H9 (cell line): ENCODE results near the gene TBC1D13. TPM values are rescaled to one million over a fixed set of nuclear protein-coding genes. Genes with fewer than 3 reads are reported as not detected.

Experiments used
- DNase-seq: peaks from one replicate; pipeline ENCODE4 v3.0.0-alpha.2; 2017
- H2AFZ ChIP-seq: one replicate; pipeline ENCODE4 v1.6.1; 2013; ENCODE audit warnings: mild to moderate bottlenecking, low read length, control low read depth, moderate library complexity
- H2AK5ac ChIP-seq: 2 replicates; pipeline ENCODE4 v1.6.1; 2013; ENCODE audit warnings: low read length, control low read depth, mixed read lengths; ENCODE audit not compliant: insufficient read length
- H2BK120ac ChIP-seq: one replicate; pipeline ENCODE4 v1.6.1; 2013; ENCODE audit warnings: low read depth, mild to moderate bottlenecking, low read length, control low read depth, inconsistent platforms; ENCODE audit not compliant: poor library complexity, severe bottlenecking
- H2BK12ac ChIP-seq: 2 replicates; pipeline ENCODE4 v1.6.1; 2013; ENCODE audit warnings: low read length, control low read depth, mixed read lengths, low read depth; ENCODE audit not compliant: insufficient read length
- H2BK15ac ChIP-seq: 2 replicates; pipeline ENCODE4 v1.6.1; 2013; ENCODE audit warnings: low read depth, low read length, control low read depth
- H2BK20ac ChIP-seq: one replicate; pipeline ENCODE4 v1.6.1; 2013; ENCODE audit warnings: low read depth, mild to moderate bottlenecking, low read length, control low read depth, inconsistent platforms; ENCODE audit not compliant: poor library complexity, severe bottlenecking
- H2BK5ac ChIP-seq: 2 replicates; pipeline ENCODE4 v1.6.1; 2013; ENCODE audit warnings: low read length, control low read depth, mixed read lengths; ENCODE audit not compliant: insufficient read length
- H3K14ac ChIP-seq: 2 replicates; pipeline ENCODE4 v1.6.1; 2013; ENCODE audit warnings: low read length, control low read depth; ENCODE audit not compliant: insufficient read depth
- H3K18ac ChIP-seq: 2 replicates; pipeline ENCODE4 v1.6.1; 2013; ENCODE audit warnings: low read depth, mild to moderate bottlenecking, mixed read lengths, low read length, control low read depth; ENCODE audit not compliant: insufficient read length
- H3K23ac ChIP-seq: 2 replicates; pipeline ENCODE4 v1.6.1; 2013; ENCODE audit warnings: low read length, control low read depth, mixed read lengths, low read depth; ENCODE audit not compliant: insufficient read length
- H3K23me2 ChIP-seq: 2 replicates; pipeline ENCODE4 v1.6.1; 2013; ENCODE audit warnings: low read depth, mild to moderate bottlenecking, mixed read lengths, low read length, control low read depth; ENCODE audit not compliant: insufficient read length, poor library complexity, severe bottlenecking
- H3K27ac ChIP-seq: 2 replicates; pipeline ENCODE4 v1.5.1; 2013; ENCODE audit warnings: low read length, control low read depth, mixed read lengths, low read depth; ENCODE audit not compliant: insufficient read length
- H3K27me3 ChIP-seq: 2 replicates; pipeline ENCODE4 v1.6.1; 2013; ENCODE audit warnings: low read length, control low read depth, inconsistent platforms; ENCODE audit not compliant: insufficient read depth
- H3K4ac ChIP-seq: 2 replicates; pipeline ENCODE4 v1.6.1; 2013; ENCODE audit warnings: low read depth, mild to moderate bottlenecking, control low read depth, inconsistent platforms, low read length, moderate library complexity
- H3K4me1 ChIP-seq: 2 replicates; pipeline ENCODE4 v1.6.1; 2013; ENCODE audit warnings: low read length, control low read depth, inconsistent platforms; ENCODE audit not compliant: insufficient read depth
- H3K4me2 ChIP-seq: 2 replicates; pipeline ENCODE4 v1.6.1; 2013; ENCODE audit warnings: low read length, control low read depth, mixed read lengths; ENCODE audit not compliant: insufficient read length, insufficient read depth
- H3K56ac ChIP-seq: 2 replicates; pipeline ENCODE4 v1.6.1; 2013; ENCODE audit warnings: low read depth, mild to moderate bottlenecking, mixed read lengths, low read length, control low read depth; ENCODE audit not compliant: insufficient read length
- H3K79me1 ChIP-seq: 2 replicates; pipeline ENCODE4 v1.6.1; 2013; ENCODE audit warnings: low read depth, mild to moderate bottlenecking, moderate library complexity, low read length, control low read depth, inconsistent platforms; ENCODE audit not compliant: insufficient read depth, poor library complexity, severe bottlenecking
- H3K79me2 ChIP-seq: 2 replicates; pipeline ENCODE4 v1.6.1; 2013; ENCODE audit warnings: low read length, control low read depth, inconsistent platforms; ENCODE audit not compliant: insufficient read depth
- H3K9ac ChIP-seq: 2 replicates; pipeline ENCODE4 v1.6.1; 2013; ENCODE audit warnings: low read length, control low read depth, mixed read lengths; ENCODE audit not compliant: insufficient read length; ENCODE audit errors: extremely low read depth
- H3K9me3 ChIP-seq: one replicate; pipeline ENCODE4 v1.6.1; 2013; ENCODE audit warnings: low read depth, low read length, inconsistent platforms; ENCODE audit not compliant: control insufficient read depth
- H3T11ph ChIP-seq: one replicate; pipeline ENCODE4 v1.6.1; 2013; ENCODE audit warnings: mild to moderate bottlenecking, low read length, control low read depth, inconsistent platforms
- H4K20me1 ChIP-seq: one replicate; pipeline ENCODE4 v1.6.1; 2013; ENCODE audit not compliant: control insufficient read depth, insufficient read length, insufficient read depth
- H4K5ac ChIP-seq: 2 replicates; pipeline ENCODE4 v1.6.1; 2013; ENCODE audit warnings: low read depth, mild to moderate bottlenecking, mixed read lengths, low read length, control low read depth; ENCODE audit not compliant: insufficient read length
- H4K8ac ChIP-seq: replicated peaks from 2 replicates; pipeline ENCODE4 v1.6.1; 2013; ENCODE audit warnings: low read length, control low read depth, mixed read lengths, low read depth; ENCODE audit not compliant: insufficient read length
- H4K91ac ChIP-seq: 2 replicates; pipeline ENCODE4 v1.6.1; 2013; ENCODE audit warnings: low read depth, mild to moderate bottlenecking, moderate library complexity, mixed read lengths, low read length, control low read depth; ENCODE audit not compliant: insufficient read length
- H3K27ac Mint-ChIP-seq, 3 experiments: 2 replicates in 2 of 3; 3 replicates in 1 of 3; pipeline ENCODE4 v1.8.0; 2020 to 2021; ENCODE audit warnings: mixed read lengths in 3 of 3, mild to moderate bottlenecking in 1 of 3, moderate library complexity in 1 of 3
- H3K27me3 Mint-ChIP-seq: 2 replicates; pipeline ENCODE4 v1.8.0; 2021; ENCODE audit warnings: low read depth, mild to moderate bottlenecking, moderate library complexity, mixed read lengths
- H3K36me3 Mint-ChIP-seq, 3 experiments: 2 replicates in 2 of 3; 3 replicates in 1 of 3; pipeline ENCODE4 v1.8.0; 2020 to 2021; ENCODE audit warnings: low read depth in 3 of 3, mixed read lengths in 3 of 3; ENCODE audit not compliant: insufficient read depth in 1 of 3
- H3K4me1 Mint-ChIP-seq, 2 experiments: 2 replicates each; pipeline ENCODE4 v1.8.0; 2020; ENCODE audit warnings: mixed read lengths in 2 of 2
- H3K4me3 Mint-ChIP-seq, 2 experiments: 2 replicates in 1 of 2; 3 replicates in 1 of 2; pipeline ENCODE4 v1.8.0; 2020 to 2021; ENCODE audit warnings: mild to moderate bottlenecking in 2 of 2, mixed read lengths in 2 of 2, moderate library complexity in 1 of 2
- H3K9me3 Mint-ChIP-seq, 2 experiments: 2 replicates in 1 of 2; 3 replicates in 1 of 2; pipeline ENCODE4 v1.8.0; 2020; ENCODE audit warnings: mild to moderate bottlenecking in 2 of 2, mixed read lengths in 2 of 2, moderate library complexity in 1 of 2
- WGBS: extraction: QIAGEN DNeasy Blood & Tissue Kit; methylation state at CpG from one replicate; pipeline ENCODE4 v1.1.7; 2013; ENCODE audit warnings: missing lambda C conversion rate, low lambda C conversion rate, mixed read lengths; ENCODE audit not compliant: insufficient read length; ENCODE audit errors: extremely low coverage; 5-methylcytosine and 5-hydroxymethylcytosine counted together
- total RNA-seq: library from RNA; stranded (reverse); gene quantifications from 2 replicates; pipeline ENCODE4 v1.2.1, GENCODE V29; 2021
- TF ChIP-seq, protein P1 (sequence below): fragments of 200-600 bp; sonication (generic); conservative IDR thresholded peaks from 3 replicates; pipeline ENCODE4 v1.8.0; 2021; ENCODE audit warnings: antibody characterized with exemption, mild to moderate bottlenecking

TBC1D13 gene
- total RNA-seq, 1 experiment from 2014 or later: 27.3 TPM

GRCh38 chr9:128828267-128828666 lies 41.2 kb downstream of the TBC1D13 start:
- Mint-ChIP-seq H3K9me3 (no peaks in the 10 kb centered on the region), H3K4me1 (peaks cover 6 to 10% of the 10 kb centered on the region in 2 experiments), H3K27ac (peak overlapping the region in 1 of 3 experiments; percentile 81; a peak in 1 of 7 replicates), H3K36me3 (peaks cover 38 to 63% (median 62%) of the 10 kb centered on the region in 3 experiments; a peak in 6 of 7 replicates), H3K27me3 (no peaks in the 10 kb centered on the region), H3K4me3 (peak overlapping the region; percentile 90 to 93)
- Histone ChIP-seq H2BK120ac (no peak overlapping the region), H3T11ph (no peak overlapping the region), H3K27ac (no peak overlapping the region), H3K4me1 (no peaks in the 10 kb centered on the region), H3K18ac (no peak overlapping the region), H4K91ac (no peak overlapping the region), H2AFZ (no peak overlapping the region), H4K8ac (no peak overlapping the region), H2BK15ac (no peak overlapping the region), H3K9ac (no peak overlapping the region), H3K14ac (no peak overlapping the region), H3K27me3 (no peaks in the 10 kb centered on the region), H3K4ac (no peak overlapping the region), H3K9me3 (no peaks in the 10 kb centered on the region), H3K79me2 (peaks cover 3% of the 10 kb centered on the region; the same call in 1 of the 2 replicates), H3K23ac (no peak overlapping the region), H2AK5ac (no peak overlapping the region), H2BK20ac (no peak overlapping the region), H3K79me1 (peaks cover 8% of the 10 kb centered on the region), H2BK12ac (no peak overlapping the region), H3K56ac (no peak overlapping the region), H4K20me1 (no peaks in the 10 kb centered on the region), H4K5ac (no peak overlapping the region), H2BK5ac (no peak overlapping the region), H3K4me2 (peak overlapping the region; percentile 91), H3K23me2 (peaks cover 8% of the 10 kb centered on the region)
- DNase-seq: no peak
- TF ChIP-seq, protein P1, sequence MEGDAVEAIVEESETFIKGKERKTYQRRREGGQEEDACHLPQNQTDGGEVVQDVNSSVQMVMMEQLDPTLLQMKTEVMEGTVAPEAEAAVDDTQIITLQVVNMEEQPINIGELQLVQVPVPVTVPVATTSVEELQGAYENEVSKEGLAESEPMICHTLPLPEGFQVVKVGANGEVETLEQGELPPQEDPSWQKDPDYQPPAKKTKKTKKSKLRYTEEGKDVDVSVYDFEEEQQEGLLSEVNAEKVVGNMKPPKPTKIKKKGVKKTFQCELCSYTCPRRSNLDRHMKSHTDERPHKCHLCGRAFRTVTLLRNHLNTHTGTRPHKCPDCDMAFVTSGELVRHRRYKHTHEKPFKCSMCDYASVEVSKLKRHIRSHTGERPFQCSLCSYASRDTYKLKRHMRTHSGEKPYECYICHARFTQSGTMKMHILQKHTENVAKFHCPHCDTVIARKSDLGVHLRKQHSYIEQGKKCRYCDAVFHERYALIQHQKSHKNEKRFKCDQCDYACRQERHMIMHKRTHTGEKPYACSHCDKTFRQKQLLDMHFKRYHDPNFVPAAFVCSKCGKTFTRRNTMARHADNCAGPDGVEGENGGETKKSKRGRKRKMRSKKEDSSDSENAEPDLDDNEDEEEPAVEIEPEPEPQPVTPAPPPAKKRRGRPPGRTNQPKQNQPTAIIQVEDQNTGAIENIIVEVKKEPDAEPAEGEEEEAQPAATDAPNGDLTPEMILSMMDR: no peak
- no CpG with 5 or more reads among the region's 8 CpGs for WGBS
